Glutamatergic neuron (in vitro differentiated cells): ENCODE data around the gene SH3BP1. TPM values are rescaled to one million over a fixed set of nuclear protein-coding genes. Genes with fewer than 3 reads are reported as not detected.

Experiments
- DNase-seq: peaks from one replicate; pipeline ENCODE4 v3.0.0; 2022
- H3K27ac Mint-ChIP-seq: one replicate; pipeline ENCODE4 v1.8.0; 2020; ENCODE audit warnings: mild to moderate bottlenecking, mixed read lengths, inconsistent platforms; ENCODE audit not compliant: unreplicated experiment
- H3K27me3 Mint-ChIP-seq: one replicate; pipeline ENCODE4 v1.8.0; 2020; ENCODE audit warnings: mild to moderate bottlenecking, moderate library complexity, mixed read lengths, inconsistent platforms; ENCODE audit not compliant: unreplicated experiment
- H3K36me3 Mint-ChIP-seq: one replicate; pipeline ENCODE4 v1.8.0; 2020; ENCODE audit warnings: mild to moderate bottlenecking, mixed read lengths, inconsistent platforms; ENCODE audit not compliant: unreplicated experiment
- H3K4me1 Mint-ChIP-seq: one replicate; pipeline ENCODE4 v1.8.0; 2020; ENCODE audit warnings: mild to moderate bottlenecking, low read depth, mixed read lengths, inconsistent platforms; ENCODE audit not compliant: unreplicated experiment
- H3K4me3 Mint-ChIP-seq: one replicate; pipeline ENCODE4 v1.8.0; 2020; ENCODE audit warnings: mild to moderate bottlenecking, mixed read lengths, inconsistent platforms; ENCODE audit not compliant: unreplicated experiment
- H3K9me3 Mint-ChIP-seq: one replicate; pipeline ENCODE4 v1.8.0; 2020; ENCODE audit warnings: mild to moderate bottlenecking, moderate library complexity, mixed read lengths, inconsistent platforms; ENCODE audit not compliant: unreplicated experiment
- total RNA-seq: library from RNA; stranded (reverse); fragmentation: NEBNext Ultra II Directional; extraction: Animal tissue kit (Norgen Biotek cat#: 25700); gene quantifications from one replicate; pipeline ENCODE4 v1.2.1, GENCODE V29; 2021; ENCODE audit not compliant: unreplicated experiment
- TF ChIP-seq, protein P1 (sequence below): fragments of 200-600 bp; sonication (generic); IDR thresholded peaks from one replicate; pipeline ENCODE4 v1.5.0; 2021; ENCODE audit not compliant: partially characterized antibody, unreplicated experiment

The SH3BP1 gene
- total RNA-seq, 1 donor from 2014 or later, result 12.7 TPM

DNA sequence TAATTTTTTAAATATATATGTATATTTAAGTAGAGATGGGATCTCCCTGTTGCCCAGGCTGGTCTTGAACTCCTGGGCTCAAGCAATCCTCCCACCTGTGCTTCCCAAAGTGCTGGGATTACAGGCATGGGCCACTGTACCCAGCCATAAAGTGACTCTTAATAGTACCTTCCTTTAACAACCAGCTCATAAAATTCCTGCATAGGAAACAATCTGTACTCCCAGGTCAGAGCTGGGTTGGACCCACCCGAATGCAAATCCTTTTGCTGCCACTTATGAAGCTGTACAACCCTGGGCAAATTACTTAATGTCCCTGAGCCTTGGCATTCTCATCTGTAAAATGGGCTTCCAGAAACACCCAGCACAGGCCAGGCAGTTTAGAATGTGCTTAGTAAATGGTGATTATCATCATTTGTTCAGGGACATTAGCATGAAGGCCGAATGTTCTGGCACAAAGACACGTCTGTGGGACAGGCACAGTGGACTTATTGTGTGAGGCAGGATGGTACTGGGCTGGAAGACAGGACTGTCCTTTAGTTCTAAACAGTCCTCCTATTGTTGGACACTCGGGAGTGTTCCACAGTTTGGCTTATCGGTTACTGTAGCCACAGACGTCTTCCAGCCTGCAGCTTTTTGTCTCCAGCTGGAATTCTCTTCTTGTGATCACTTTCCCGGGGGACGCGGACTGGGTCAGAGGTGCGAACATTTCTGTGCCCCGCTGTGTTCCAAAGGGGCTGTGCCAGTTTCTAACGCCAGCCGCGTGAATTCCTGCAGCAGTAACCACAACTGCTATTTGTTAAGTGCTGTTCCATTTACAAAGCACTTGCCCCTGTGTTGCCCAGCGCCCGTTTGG is 25.0 kb downstream of the SH3BP1 start:
- TF ChIP-seq, protein P1, sequence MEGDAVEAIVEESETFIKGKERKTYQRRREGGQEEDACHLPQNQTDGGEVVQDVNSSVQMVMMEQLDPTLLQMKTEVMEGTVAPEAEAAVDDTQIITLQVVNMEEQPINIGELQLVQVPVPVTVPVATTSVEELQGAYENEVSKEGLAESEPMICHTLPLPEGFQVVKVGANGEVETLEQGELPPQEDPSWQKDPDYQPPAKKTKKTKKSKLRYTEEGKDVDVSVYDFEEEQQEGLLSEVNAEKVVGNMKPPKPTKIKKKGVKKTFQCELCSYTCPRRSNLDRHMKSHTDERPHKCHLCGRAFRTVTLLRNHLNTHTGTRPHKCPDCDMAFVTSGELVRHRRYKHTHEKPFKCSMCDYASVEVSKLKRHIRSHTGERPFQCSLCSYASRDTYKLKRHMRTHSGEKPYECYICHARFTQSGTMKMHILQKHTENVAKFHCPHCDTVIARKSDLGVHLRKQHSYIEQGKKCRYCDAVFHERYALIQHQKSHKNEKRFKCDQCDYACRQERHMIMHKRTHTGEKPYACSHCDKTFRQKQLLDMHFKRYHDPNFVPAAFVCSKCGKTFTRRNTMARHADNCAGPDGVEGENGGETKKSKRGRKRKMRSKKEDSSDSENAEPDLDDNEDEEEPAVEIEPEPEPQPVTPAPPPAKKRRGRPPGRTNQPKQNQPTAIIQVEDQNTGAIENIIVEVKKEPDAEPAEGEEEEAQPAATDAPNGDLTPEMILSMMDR, result no peak
- Mint-ChIP-seq H3K4me1 (peaks cover 27% of the 10 kb centered on the region), H3K27ac (peak overlapping the region; percentile 22), H3K27me3 (peaks cover 6% of the 10 kb centered on the region), H3K4me3 (no peak overlapping the region), H3K9me3 (peaks cover 5% of the 10 kb centered on the region), H3K36me3 (no peaks in the 10 kb centered on the region)
- DNase-seq, result no peak

DNA sequence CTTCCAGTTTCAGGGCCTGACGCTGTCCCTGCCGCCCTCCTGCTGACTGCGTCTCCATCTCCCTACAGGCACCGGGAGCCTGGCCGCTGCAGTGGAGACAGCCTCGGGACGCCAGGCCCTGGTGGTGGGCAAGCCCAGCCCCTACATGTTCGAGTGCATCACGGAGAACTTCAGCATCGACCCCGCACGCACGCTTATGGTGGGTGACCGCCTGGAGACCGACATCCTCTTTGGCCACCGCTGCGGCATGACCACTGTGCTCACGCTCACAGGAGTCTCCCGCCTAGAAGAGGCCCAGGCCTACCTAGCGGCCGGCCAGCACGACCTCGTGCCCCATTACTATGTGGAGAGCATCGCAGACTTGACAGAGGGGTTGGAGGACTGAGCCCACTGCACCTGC is 26.0 kb downstream of the SH3BP1 start:
- DNase-seq, result no peak
- Mint-ChIP-seq H3K36me3 (no peaks in the 10 kb centered on the region), H3K4me1 (peaks cover 20% of the 10 kb centered on the region), H3K4me3 (no peak overlapping the region), H3K27ac (no peak overlapping the region), H3K27me3 (peaks cover 6% of the 10 kb centered on the region), H3K9me3 (peaks cover 7% of the 10 kb centered on the region)
- TF ChIP-seq, protein P1, result no peak

DNA sequence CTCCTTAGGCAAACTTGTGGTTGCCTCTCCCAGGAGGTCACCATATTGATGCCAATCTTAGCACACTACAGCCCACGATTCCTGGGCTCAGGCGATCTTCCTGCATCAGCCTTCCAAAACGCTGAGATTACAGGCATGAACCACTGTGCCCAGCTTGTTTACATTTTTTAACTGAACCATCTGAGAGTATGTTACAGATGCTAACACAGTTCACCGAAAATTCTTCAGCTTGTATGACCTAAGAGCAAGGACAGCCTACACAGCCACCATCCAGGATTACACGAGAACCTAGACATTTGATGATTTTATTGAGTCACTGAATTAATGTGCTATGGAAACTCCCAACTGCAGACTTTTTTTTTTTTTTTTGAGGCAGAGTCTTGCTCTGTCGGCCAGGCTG is 30.1 kb downstream of the SH3BP1 start:
- Mint-ChIP-seq H3K27ac (no peak overlapping the region), H3K27me3 (peaks cover 2% of the 10 kb centered on the region), H3K4me1 (peaks cover 1% of the 10 kb centered on the region), H3K4me3 (no peak overlapping the region), H3K9me3 (peaks cover 2% of the 10 kb centered on the region), H3K36me3 (no peaks in the 10 kb centered on the region)
- TF ChIP-seq, protein P1, result no peak
- DNase-seq, result no peak

DNA sequence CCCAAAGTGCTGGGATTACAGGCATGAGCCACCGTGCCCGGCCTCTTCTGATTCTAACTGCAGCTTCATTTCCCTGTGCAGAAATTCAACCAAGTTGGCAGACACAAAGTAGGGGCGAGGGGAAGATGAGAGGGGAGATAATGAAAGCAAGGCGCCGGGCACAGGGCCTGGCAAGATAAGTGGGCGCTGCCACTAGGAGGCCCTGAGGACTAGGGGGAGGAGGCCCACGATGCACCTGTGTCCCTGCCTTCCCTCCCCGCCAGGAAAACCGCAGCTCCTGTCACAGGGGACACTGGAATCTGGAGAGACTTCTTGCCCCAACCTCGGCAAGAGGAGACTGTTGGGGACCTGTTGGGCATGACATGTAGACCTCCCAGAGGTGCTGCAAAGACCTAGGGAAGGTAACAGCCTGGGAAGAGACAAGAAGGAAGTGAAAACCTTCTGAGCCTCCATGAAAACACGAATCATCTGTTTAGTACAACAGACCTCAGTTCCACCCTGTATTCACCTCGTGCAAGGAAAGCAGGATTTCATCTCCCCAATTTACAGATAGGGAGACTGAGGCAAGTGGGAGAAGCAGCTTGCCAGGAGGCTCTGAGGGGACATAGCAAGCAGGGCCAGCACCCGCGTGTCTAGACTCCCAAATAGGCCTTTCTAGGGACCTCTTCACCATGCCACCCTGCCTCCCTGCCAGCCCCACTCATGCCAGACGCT is 32.9 kb downstream of the SH3BP1 start:
- Mint-ChIP-seq H3K9me3 (peaks cover 4% of the 10 kb centered on the region), H3K27ac (no peak overlapping the region), H3K4me1 (peaks cover 2% of the 10 kb centered on the region), H3K4me3 (no peak overlapping the region), H3K27me3 (peaks cover 5% of the 10 kb centered on the region), H3K36me3 (no peaks in the 10 kb centered on the region)
- DNase-seq, result no peak
- TF ChIP-seq, protein P1, result no peak
